Panc1 (cell line): ENCODE measurements around the gene SIAH1. TPM values are rescaled to one million over a fixed set of nuclear protein-coding genes. Genes with fewer than 3 reads are reported as not detected.

Source experiments
- ATAC-seq: fragments of 200-7000 bp; cut with Tn5 transposase; 2 replicates; pipeline ENCODE4 v1.9.1; 2020; ENCODE audit warnings: mild to moderate bottlenecking, moderate library complexity
- BruUV-seq: library from RNA; stranded (reverse); fragments of 400-500 nt; replicated peaks from 2 replicates; lab custom pipeline; 2021; lab: Mats Ljungman, UMichigan
- CTCF ChIA-PET: fragments of 300-600 bp; sonication (Branson Sonifier 250); formaldehyde crosslinking; loops from one replicate; lab custom pipeline; 2022; ENCODE audit warnings: antibody characterized with exemption; lab: Charles Lee
- POLR2A ChIA-PET: fragments of 300-600 bp; sonication (Branson Sonifier 250); formaldehyde crosslinking; loops from one replicate; lab custom pipeline; 2022; ENCODE audit warnings: antibody characterized with exemption; lab: Charles Lee
- DNase-seq: peaks from one replicate; pipeline ENCODE4 v3.0.0-alpha.2; 2010; ENCODE audit warnings: low read depth, low spot score
- H3K27ac ChIP-seq: 2 replicates; pipeline ENCODE4 v1.5.1; 2011; ENCODE audit warnings: mild to moderate bottlenecking, low read length, inconsistent platforms
- H3K27me3 ChIP-seq: fragments of 200-500 bp; sonication (Bioruptor generic); 2 replicates; pipeline ENCODE4 v1.6.0; 2014; ENCODE audit warnings: low read length, inconsistent platforms; ENCODE audit not compliant: control insufficient read depth, insufficient read depth
- H3K36me3 ChIP-seq: fragments of 200-500 bp; sonication (Bioruptor generic); 2 replicates; pipeline ENCODE4 v1.5.1; 2014; ENCODE audit warnings: inconsistent platforms, mild to moderate bottlenecking, low read length, moderate library complexity; ENCODE audit not compliant: control insufficient read depth, insufficient read depth
- H3K4me1 ChIP-seq: 2 replicates; pipeline ENCODE4 v1.5.1; 2011; ENCODE audit warnings: inconsistent platforms, mild to moderate bottlenecking, low read length, moderate library complexity; ENCODE audit not compliant: control insufficient read depth, insufficient read depth
- H3K4me3 ChIP-seq, 2 experiments: 2 replicates each; pipeline ENCODE4 v1.5.1; 2011 to 2012; ENCODE audit warnings: low read depth in 2 of 2, low read length in 2 of 2, mild to moderate bottlenecking in 2 of 2, inconsistent platforms in 1 of 2, moderate library complexity in 1 of 2
- H3K9me3 ChIP-seq: fragments of 200-500 bp; sonication (Bioruptor generic); 2 replicates; pipeline ENCODE4 v1.5.1; 2014; ENCODE audit warnings: low read depth, mild to moderate bottlenecking, inconsistent platforms, low read length, moderate library complexity; ENCODE audit not compliant: control insufficient read depth, insufficient read depth
- CTCF ChIP-seq: fragments of 450-650 bp; IDR thresholded peaks from 2 replicates; pipeline ENCODE4 v1.5.1; 2017; ENCODE audit warnings: mild to moderate bottlenecking
- POLR2AphosphoS5 ChIP-seq: IDR thresholded peaks from 2 replicates; pipeline ENCODE4 v1.6.1; 2012; ENCODE audit warnings: mild to moderate bottlenecking, low read depth, low read length, moderate library complexity
- REST ChIP-seq, 2 experiments: IDR thresholded peaks; 2 replicates each; pipeline ENCODE4 v1.6.1; 2011 to 2012; ENCODE audit warnings: low read depth in 2 of 2, control low read depth in 1 of 2, low read length in 1 of 2, mild to moderate bottlenecking in 1 of 2, moderate library complexity in 1 of 2; ENCODE audit not compliant: insufficient read depth in 1 of 2
- SIN3A ChIP-seq: IDR thresholded peaks from 2 replicates; pipeline ENCODE4 v1.6.1; 2012; ENCODE audit warnings: low read depth, mild to moderate bottlenecking, low read length, moderate library complexity, borderline replicate concordance; ENCODE audit not compliant: insufficient read depth
- TCF7L2 ChIP-seq: IDR thresholded peaks from 2 replicates; pipeline ENCODE4 v1.6.1; 2011; ENCODE audit warnings: mild to moderate bottlenecking, low read depth, low read length, inconsistent platforms
- in situ Hi-C: cut with HindIII; loops from 2 replicates; pipeline ENCODE4 v1.10.0; 2016; ENCODE audit warnings: low sequenced_read_pairs, low pct_unique_long_range_greater_than_20kb
- intact Hi-C: fragments of 100-400 bp; cut with micrococcal nuclease; formaldehyde crosslinking; loops from one replicate; pipeline ENCODE4 v1.10.0; 2022; ENCODE audit not compliant: unreplicated experiment
- total RNA-seq: library from RNA; stranded (reverse); gene quantifications from one replicate; pipeline ENCODE4 v1.2.1, GENCODE V29; 2021; ENCODE audit not compliant: unreplicated experiment

SIAH1 gene
- total RNA-seq, 1 experiment from 2014 or later = 18.8 TPM

GRCh38 chr16:48334325-48334724, 50.9 kb downstream of the SIAH1 start:
- in situ Hi-C loops = no loop called here
- ATAC-seq = no peak
- no peaks in the 10 kb centered on the region for H3K4me1 ChIP-seq

GRCh38 chr16:48332978-48333377, 52.2 kb downstream of the SIAH1 start:
- no peak for ATAC-seq
- intact Hi-C loops = no loop called here
- H3K4me3 ChIP-seq = no peak overlapping the region
- no TSS peak for BruUV-seq
- TF ChIP-seq REST (IDR thresholded peaks at IDR 0.05; ENCODE audit: insufficient read depth in 1 of 2, low read depth in 2 of 2, low read length in 1 of 2) = no peak
- TF ChIP-seq TCF7L2 = no peak
- no peak for TF ChIP-seq POLR2AphosphoS5
- no peak for TF ChIP-seq SIN3A
- no peak for TF ChIP-seq CTCF
- H3K4me1 ChIP-seq = no peaks in the 10 kb centered on the region
- ChIA-PET POLR2A (no interaction called here), CTCF (interaction anchor here (0.6 kb wide), 1 partner anchor 146 kb away, joined by 7 read pairs; no protein-coding TSS in a partner anchor)
- in situ Hi-C loops = no loop called here
- H3K9me3 ChIP-seq = no peaks in the 10 kb centered on the region
- no peak overlapping the region for H3K27ac ChIP-seq
- H3K36me3 ChIP-seq = no peaks in the 10 kb centered on the region
- DNase-seq = no peak
- no peaks in the 10 kb centered on the region for H3K27me3 ChIP-seq

More at GRCh38 chr16:48334325-48334724, 50.9 kb downstream of the SIAH1 start:
- TF ChIP-seq TCF7L2 (no peak), CTCF (peak; percentile 26; the same call in 1 of the 2 replicates)
- no peak overlapping the region for H3K4me3 ChIP-seq
- H3K9me3 ChIP-seq = no peaks in the 10 kb centered on the region
- POLR2A ChIA-PET = no interaction called here
- intact Hi-C loops = no loop called here
- no peak for DNase-seq
- CTCF ChIA-PET = no interaction called here
- no peak overlapping the region for H3K27ac ChIP-seq
- BruUV-seq = no TSS peak
- H3K27me3 ChIP-seq = no peaks in the 10 kb centered on the region
- no peaks in the 10 kb centered on the region for H3K36me3 ChIP-seq
